ENCODE data around the gene TRAPPC2L. TPM values are rescaled to one million over a fixed set of nuclear protein-coding genes. Genes with fewer than 3 reads are reported as not detected.

The TRAPPC2L gene
- total RNA-seq, 2 donors from 2014 or later = 110 TPM

DNA sequence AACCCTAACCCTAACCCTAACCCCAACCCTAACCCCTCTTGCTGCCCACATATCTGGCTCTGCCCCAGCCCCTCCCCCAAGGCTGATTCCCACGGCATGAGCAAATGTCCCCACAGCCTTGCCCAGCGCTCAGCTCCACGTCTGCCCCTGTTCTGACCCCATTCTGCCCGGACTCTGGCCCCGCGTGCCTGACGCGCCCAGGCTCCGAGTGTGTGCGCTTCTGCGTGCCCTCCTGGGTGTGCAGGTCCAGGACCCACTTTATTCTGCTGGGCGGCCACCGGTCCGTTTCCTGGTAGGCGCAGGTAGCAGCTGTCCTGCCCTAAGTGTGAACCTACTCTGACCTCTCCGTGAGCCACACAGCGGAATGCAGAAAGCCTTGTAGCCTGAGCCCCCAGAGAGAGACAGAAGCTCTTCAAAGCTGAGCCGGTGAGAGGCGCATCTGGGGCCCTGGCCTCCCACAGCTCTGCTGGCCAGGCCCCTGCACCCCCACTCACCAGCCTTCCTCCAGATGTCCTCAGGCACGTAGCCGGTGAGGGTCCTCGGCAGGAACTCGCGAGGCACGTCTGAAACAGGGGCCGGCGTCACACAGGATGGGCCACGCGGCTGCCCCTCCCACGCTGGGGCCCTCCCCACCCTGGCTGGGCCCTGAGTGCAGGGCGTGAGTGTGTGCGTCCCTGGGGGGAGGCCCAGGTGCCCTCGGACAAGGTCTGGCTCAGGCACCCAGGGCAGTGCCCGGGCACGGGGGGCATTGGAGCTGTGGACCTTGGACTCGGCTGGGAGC is 23.5 kb downstream of the TRAPPC2L start:
- H3K4me1 ChIP-seq (ENCODE audit: control insufficient read depth, insufficient read depth, low read length) = no peaks in the 10 kb centered on the region
- no peaks in the 10 kb centered on the region for H3K36me3 ChIP-seq (ENCODE audit: control insufficient read depth, insufficient read depth, low read length)
- TF ChIP-seq, protein P1, sequence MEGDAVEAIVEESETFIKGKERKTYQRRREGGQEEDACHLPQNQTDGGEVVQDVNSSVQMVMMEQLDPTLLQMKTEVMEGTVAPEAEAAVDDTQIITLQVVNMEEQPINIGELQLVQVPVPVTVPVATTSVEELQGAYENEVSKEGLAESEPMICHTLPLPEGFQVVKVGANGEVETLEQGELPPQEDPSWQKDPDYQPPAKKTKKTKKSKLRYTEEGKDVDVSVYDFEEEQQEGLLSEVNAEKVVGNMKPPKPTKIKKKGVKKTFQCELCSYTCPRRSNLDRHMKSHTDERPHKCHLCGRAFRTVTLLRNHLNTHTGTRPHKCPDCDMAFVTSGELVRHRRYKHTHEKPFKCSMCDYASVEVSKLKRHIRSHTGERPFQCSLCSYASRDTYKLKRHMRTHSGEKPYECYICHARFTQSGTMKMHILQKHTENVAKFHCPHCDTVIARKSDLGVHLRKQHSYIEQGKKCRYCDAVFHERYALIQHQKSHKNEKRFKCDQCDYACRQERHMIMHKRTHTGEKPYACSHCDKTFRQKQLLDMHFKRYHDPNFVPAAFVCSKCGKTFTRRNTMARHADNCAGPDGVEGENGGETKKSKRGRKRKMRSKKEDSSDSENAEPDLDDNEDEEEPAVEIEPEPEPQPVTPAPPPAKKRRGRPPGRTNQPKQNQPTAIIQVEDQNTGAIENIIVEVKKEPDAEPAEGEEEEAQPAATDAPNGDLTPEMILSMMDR (conservative IDR thresholded peaks at IDR 0.05) = no peak
- Mint-ChIP-seq H3K4me3 (no peak overlapping the region), H3K36me3 (ENCODE audit: low read depth) (no peaks in the 10 kb centered on the region), H3K4me1 (no peaks in the 10 kb centered on the region), H3K27ac (no peak overlapping the region), H3K9me3 (no peaks in the 10 kb centered on the region), H3K27me3 (ENCODE audit: insufficient read depth) (no peaks in the 10 kb centered on the region)
- no peak overlapping the region for H3K4me3 ChIP-seq (ENCODE audit: low read length)
- H3K9ac ChIP-seq (ENCODE audit: extremely low read depth, low read length, poor library complexity, severe bottlenecking) = no peak overlapping the region
- H3K27me3 ChIP-seq (ENCODE audit: control insufficient read depth, insufficient read depth, low read length, poor library complexity, severe bottlenecking) = no peaks in the 10 kb centered on the region
- no peak for DNase-seq
- WGBS, 2 experiments (ENCODE audit: insufficient coverage in 1 of 2, insufficient read length in 1 of 2) = 88 to 93% methylated on average over 18 to 36 of the region's 36 CpGs
- H3K9me3 ChIP-seq (ENCODE audit: control insufficient read depth, low read length) = no peaks in the 10 kb centered on the region
- H3K27ac ChIP-seq (ENCODE audit: low read depth, low read length) = no peak overlapping the region

DNA sequence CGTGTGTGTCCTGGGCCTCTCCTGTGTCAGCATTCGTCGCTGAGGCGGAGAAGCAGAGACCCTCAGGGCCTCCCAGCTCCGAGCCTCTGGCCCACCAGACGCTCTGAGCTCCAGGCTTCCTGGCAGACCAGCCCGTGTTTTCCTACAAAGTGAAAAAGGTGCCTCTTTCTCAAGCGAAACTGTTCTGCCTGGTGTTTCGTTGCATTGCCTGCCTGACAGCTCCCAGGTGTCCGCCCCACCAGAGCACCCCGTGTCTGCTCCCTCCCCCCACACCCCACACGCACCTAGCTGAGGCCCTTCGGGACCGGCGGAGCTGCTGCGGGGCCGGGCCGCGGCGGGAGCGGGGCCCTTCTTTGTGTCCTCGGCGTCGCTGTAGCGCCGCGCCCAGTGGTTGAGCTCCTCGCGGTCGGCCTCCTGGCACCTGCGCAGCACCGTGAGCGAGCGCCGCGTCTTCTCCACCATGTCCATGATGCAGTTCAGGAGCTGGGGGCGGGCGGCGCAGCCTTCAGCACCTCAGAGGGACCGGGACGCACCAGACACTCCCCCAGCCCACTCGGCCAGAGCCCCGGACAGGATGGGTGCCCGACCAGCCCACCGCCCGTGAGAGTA is 24.2 kb downstream of the TRAPPC2L start:
- H3K4me1 Mint-ChIP-seq = no peaks in the 10 kb centered on the region

DNA sequence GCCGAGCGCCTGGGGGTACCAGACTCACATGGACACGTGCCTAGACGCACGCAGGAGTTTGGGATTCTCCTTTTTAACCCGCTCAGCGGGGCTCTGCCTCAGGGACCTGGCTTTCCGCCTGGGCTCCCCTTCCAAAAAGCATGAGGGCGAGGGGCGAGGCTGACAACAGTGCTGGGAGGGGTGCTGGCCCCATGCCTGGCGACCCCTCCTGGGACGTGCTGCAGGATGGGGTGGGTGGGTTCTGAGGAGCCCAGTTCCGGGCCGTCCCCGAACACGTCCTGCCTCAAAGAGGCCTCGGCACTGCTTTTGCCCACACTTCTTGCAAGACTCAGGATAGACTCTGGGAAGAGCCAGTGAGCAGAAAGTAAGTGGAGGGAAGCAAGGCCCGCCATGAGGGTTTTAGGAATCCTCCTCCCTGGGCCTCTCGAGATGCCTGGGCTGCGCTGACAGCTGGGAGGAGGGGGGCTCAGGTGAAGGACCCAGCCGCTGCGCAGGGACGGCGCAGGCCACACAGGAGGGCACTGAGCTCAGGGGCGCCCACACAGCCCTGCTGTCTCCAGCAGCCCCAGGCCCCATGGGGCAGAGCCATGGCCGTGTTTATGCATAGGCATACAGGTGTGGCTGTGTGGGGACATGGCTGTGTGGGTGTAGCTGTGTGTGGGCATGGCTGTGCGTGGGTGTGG is 24.9 kb downstream of the TRAPPC2L start:
- TF ChIP-seq, protein P1 (conservative IDR thresholded peaks at IDR 0.05) = no peak
- H3K4me3 Mint-ChIP-seq = no peak overlapping the region
- Histone ChIP-seq H3K27ac (ENCODE audit: low read depth, low read length) (no peak overlapping the region), H3K9ac (ENCODE audit: extremely low read depth, low read length, poor library complexity, severe bottlenecking) (no peak overlapping the region), H3K27me3 (ENCODE audit: control insufficient read depth, insufficient read depth, low read length, poor library complexity, severe bottlenecking) (no peaks in the 10 kb centered on the region), H3K36me3 (ENCODE audit: control insufficient read depth, insufficient read depth, low read length) (no peaks in the 10 kb centered on the region), H3K4me3 (ENCODE audit: low read length) (no peak overlapping the region), H3K4me1 (ENCODE audit: control insufficient read depth, insufficient read depth, low read length) (no peaks in the 10 kb centered on the region), H3K9me3 (ENCODE audit: control insufficient read depth, low read length) (no peaks in the 10 kb centered on the region)
- H3K27ac Mint-ChIP-seq = no peak overlapping the region
- WGBS, 2 experiments (ENCODE audit: insufficient coverage in 1 of 2, insufficient read length in 1 of 2) = 91 to 92% methylated on average over 20 to 27 of the region's 27 CpGs
- no peaks in the 10 kb centered on the region for H3K9me3 Mint-ChIP-seq
- H3K27me3 Mint-ChIP-seq (ENCODE audit: insufficient read depth) = no peaks in the 10 kb centered on the region
- DNase-seq = no peak
- no peaks in the 10 kb centered on the region for H3K4me1 Mint-ChIP-seq
- no peaks in the 10 kb centered on the region for H3K36me3 Mint-ChIP-seq (ENCODE audit: low read depth)

More for the DNA sequence above, 24.2 kb downstream of the TRAPPC2L start:
- Mint-ChIP-seq H3K36me3 (ENCODE audit: low read depth) (no peaks in the 10 kb centered on the region), H3K9me3 (no peaks in the 10 kb centered on the region), H3K27ac (no peak overlapping the region), H3K4me3 (no peak overlapping the region), H3K27me3 (ENCODE audit: insufficient read depth) (no peaks in the 10 kb centered on the region)
- no peaks in the 10 kb centered on the region for H3K27me3 ChIP-seq (ENCODE audit: control insufficient read depth, insufficient read depth, low read length, poor library complexity, severe bottlenecking)
- no peaks in the 10 kb centered on the region for H3K9me3 ChIP-seq (ENCODE audit: control insufficient read depth, low read length)
- no peak for DNase-seq
- TF ChIP-seq, protein P1 (conservative IDR thresholded peaks at IDR 0.05) = no peak
- no peak overlapping the region for H3K9ac ChIP-seq (ENCODE audit: extremely low read depth, low read length, poor library complexity, severe bottlenecking)
- H3K4me3 ChIP-seq (ENCODE audit: low read length) = no peak overlapping the region
- no peaks in the 10 kb centered on the region for H3K4me1 ChIP-seq (ENCODE audit: control insufficient read depth, insufficient read depth, low read length)
- H3K36me3 ChIP-seq (ENCODE audit: control insufficient read depth, insufficient read depth, low read length) = no peaks in the 10 kb centered on the region
- H3K27ac ChIP-seq (ENCODE audit: low read depth, low read length) = no peak overlapping the region
- whole genome bisulfite sequencing, 2 experiments (ENCODE audit: insufficient coverage in 1 of 2, insufficient read length in 1 of 2) = 92 to 96% methylated on average over 24 to 45 of the region's 46 CpGs
